ENCODE results near the gene TRIM43B. TPM values are rescaled to one million over a fixed set of nuclear protein-coding genes. Genes with fewer than 3 reads are reported as not detected.

TRIM43B gene
- total RNA-seq: not detected

DNA sequence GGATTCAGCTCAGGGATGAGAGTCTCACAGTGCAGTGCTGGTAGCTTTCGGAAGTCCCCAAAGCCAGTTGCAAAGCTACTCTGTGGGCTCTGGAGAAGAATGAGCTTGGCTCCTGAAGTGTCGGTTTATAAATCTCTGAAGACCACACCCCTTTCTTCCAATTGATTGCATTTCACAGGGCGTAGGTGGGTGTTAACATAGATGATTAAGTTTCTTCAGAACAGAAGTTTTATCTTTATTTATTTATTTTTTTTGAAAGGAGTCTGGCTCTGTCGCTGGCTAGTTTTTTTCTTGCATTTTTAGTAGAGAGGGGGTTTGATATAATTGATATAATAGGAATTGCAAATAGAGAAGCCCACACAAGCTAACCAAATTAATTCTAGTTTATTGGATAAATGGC is at the start of gene TRIM43B:
Gene TRIM43B (minus strand): TSS at position 101 of the 400 bp plus-strand sequence. CDS start 2,040 bp downstream, outside the sequence.

Small RNA genes lying within 50 kb of the gene (small RNA-seq; reads per million reads assigned to genes)
- not detected for gene AC009237.11 (ENCODE audit: low replicate concordance)
- not detected for gene AC133104.2 (ENCODE audit: low replicate concordance)

Other genes with a start within 250 kb of the TRIM43B start
- gene PROM2, start 210.3 kb downstream of the TRIM43B start, total RNA-seq: 9.4 TPM
- gene KCNIP3, start 187.4 kb downstream of the TRIM43B start, total RNA-seq: 15.3 TPM
- 21.9 TPM for gene FAHD2A, start 82.0 kb downstream of the TRIM43B start, total RNA-seq
- not detected for gene TRIM43, start 107.2 kb upstream of the TRIM43B start, total RNA-seq

Data from parietal lobe (tissue), 2 donors.